Activated CD4-positive, alpha-beta T cell treated with anti-CD3 and anti-CD28 coated beads, Interleukin-2, amount 10 ng/mL, durations not matched to agents 7 days and 5 days (primary cell): ENCODE data around the gene IL2RA. TPM values are rescaled to one million over a fixed set of nuclear protein-coding genes. Genes with fewer than 3 reads are reported as not detected.
A peak's percentile ranks its signal among the peaks of the same experiment; 100 is the strongest.

Experiments used
- CTCF ChIA-PET: fragments of 350-600 bp; sonication (Branson Sonifier 250); formaldehyde crosslinking; loops from one replicate; lab custom pipeline; 2021; ENCODE audit warnings: antibody characterized with exemption; lab: Charles Lee
- POLR2A ChIA-PET: fragments of 350-600 bp; sonication (Branson Sonifier 250); formaldehyde crosslinking; loops from one replicate; lab custom pipeline; 2021; ENCODE audit warnings: antibody characterized with exemption; lab: Charles Lee
- DNase-seq: peaks from one replicate; pipeline ENCODE4 v3.0.0-alpha.2; 2020
- H3K27ac Mint-ChIP-seq: one replicate; pipeline ENCODE4 v1.8.0; 2021; ENCODE audit warnings: mild to moderate bottlenecking, moderate library complexity, mixed read lengths
- H3K27me3 Mint-ChIP-seq: one replicate; pipeline ENCODE4 v1.8.0; 2021; ENCODE audit warnings: mixed read lengths
- H3K36me3 Mint-ChIP-seq: one replicate; pipeline ENCODE4 v1.8.0; 2021; ENCODE audit warnings: low read depth, mixed read lengths
- H3K4me1 Mint-ChIP-seq: one replicate; pipeline ENCODE4 v1.8.0; 2021; ENCODE audit warnings: mixed read lengths
- H3K4me3 Mint-ChIP-seq: one replicate; pipeline ENCODE4 v1.8.0; 2021; ENCODE audit warnings: mild to moderate bottlenecking, moderate library complexity, mixed read lengths
- H3K9me3 Mint-ChIP-seq: one replicate; pipeline ENCODE4 v1.8.0; 2021; ENCODE audit warnings: mixed read lengths
- total RNA-seq, 2 experiments: library from RNA; stranded (reverse); gene quantifications; one replicate each; pipeline ENCODE4 v1.2.3, GENCODE V29; 2021

IL2RA gene
- total RNA-seq, 2 experiments from 2014 or later = 124 to 142 TPM

DNA sequence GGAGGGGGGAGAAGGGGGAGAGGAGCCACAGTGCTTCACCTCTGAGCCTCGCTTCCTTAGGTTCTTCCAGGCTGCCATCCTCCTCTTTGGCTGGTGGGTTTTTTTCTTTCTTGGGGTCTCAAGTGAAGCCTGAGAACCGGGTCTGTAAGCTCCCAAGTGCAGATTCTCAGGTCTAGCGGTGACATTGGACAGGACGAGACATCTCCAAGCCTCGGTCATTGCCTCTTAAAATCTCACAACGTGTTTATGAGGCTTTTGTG is 84.0 kb downstream of the IL2RA start:
- Mint-ChIP-seq H3K9me3 (no peaks in the 10 kb centered on the region), H3K36me3 (peaks cover 5% of the 10 kb centered on the region), H3K27me3 (peaks cover 3% of the 10 kb centered on the region), H3K4me1 (peaks cover 20% of the 10 kb centered on the region), H3K4me3 (peak overlapping the region; percentile 91), H3K27ac (peak overlapping the region; percentile 93)
- POLR2A ChIA-PET = no interaction called here
- CTCF ChIA-PET = interaction anchor here (0.7 to 1.3 kb wide), 3 partner anchors 19 to 355 kb away, joined by 3 to 4 read pairs (median 3); no protein-coding TSS in a partner anchor
- no peak for DNase-seq

DNA sequence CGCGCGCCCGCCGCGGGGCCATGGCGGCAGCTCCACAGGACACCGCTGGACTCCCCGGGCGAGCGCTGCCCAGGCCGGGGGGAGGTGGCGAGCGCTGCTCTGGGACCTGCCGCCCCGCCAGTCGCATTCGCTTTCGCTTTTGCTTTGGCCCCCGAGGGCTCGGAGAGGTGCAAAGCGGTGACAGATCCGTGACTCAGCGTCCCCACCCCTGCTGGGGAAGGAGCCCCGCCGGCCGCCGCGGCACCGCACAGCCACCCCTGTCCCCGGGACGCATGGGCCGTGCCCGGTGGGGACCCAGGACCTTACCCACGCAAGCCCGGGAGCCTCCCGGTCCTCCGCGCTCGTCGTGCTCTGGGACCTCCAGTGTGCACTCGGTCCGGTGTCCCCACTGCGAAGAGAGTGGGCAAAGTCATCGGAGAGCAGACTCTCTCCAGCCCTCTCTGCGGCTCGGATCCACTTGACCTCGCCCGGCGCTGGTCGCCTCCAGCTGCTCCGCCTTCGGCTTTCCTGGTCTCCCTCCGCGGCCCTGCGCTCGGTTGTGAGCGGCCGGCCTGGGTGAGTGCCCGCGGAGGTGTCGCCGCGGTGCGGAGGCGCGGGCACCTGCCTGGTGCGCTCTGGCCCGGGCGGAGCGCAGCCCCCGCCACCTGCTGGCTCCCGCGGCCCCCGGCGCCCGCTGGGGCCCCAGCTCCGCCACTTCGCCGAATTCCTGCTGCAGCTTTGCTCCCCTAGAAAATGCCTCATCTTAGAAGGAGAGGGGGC is 84.5 kb downstream of the IL2RA start, which contains the start of gene IL15RA:
TSS of gene IL15RA (minus strand) at position 73 of the 759 bp plus-strand sequence. CDS start at position 22, 51 bp downstream.
- Mint-ChIP-seq H3K36me3 (peaks cover 5% of the 10 kb centered on the region), H3K9me3 (no peaks in the 10 kb centered on the region), H3K4me1 (peaks cover 25% of the 10 kb centered on the region), H3K4me3 (peak within 1 kb of the TSS; percentile 91), H3K27ac (peak within 1 kb of the TSS; percentile 96), H3K27me3 (peaks cover 3% of the 10 kb centered on the region)
- POLR2A ChIA-PET = no interaction called here
- CTCF ChIA-PET = interaction anchor here (0.7 to 1.9 kb wide), 6 partner anchors 16 to 355 kb away, joined by 3 to 6 read pairs (median 4); no protein-coding TSS in a partner anchor
- DNase-seq = peak; percentile 91

DNA sequence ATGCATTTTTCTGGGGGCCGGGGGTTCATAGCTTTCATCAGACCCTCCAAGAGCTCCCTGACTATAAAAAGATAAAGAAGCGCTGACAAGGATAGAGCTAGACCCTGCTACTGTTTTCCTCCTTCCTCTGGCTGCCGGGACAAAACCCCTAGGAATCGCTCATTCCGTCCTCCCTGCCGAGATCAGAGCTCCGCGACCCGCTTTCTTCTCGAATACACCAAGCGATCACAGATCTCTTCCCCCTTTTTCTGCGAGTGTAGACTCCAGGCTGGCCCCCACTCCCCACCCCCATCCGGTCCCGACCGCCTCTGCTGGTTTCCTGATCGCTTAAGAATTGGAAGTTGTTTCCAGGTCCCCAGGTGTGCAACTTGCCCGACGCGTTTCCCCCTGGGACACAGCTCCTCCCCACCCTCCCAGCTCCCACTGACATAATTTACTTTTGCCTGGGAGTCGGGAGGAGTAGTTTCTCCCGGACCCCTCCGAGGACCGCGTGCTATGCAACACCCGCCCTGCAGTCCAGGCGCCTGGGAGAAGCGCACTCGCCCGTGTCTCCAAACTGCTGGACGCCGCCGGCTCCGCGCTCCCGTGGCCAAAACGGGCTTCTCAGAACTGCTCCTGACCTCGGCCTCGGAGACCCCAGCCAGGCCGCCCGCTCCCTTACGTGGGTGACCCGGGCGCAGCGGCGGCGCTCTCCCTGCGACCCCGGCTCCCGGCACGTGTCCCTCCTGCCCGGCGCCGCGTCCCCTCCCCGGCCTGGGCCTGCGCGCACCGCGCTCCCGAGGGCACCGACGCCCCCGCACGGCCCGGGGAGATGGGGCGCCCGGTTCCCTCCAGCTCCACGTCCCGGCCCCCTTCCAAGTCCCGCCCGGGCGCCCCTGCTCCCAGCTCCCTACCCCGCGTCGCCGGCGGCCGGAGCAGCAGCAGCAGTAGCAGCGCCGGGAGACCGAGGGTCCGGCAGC is 85.4 kb downstream of the IL2RA start:
- peaks cover 6% of the 10 kb centered on the region for H3K36me3 Mint-ChIP-seq
- ChIA-PET POLR2A (interaction anchor here (0.6 kb wide), 1 partner anchor 287 kb away, joined by 4 read pairs; no protein-coding TSS in a partner anchor), CTCF (interaction anchor here (0.7 to 1.9 kb wide), 9 partner anchors 11 to 226 kb away, joined by 3 to 6 read pairs (median 4); partner anchors contain the start of gene PFKFB3)
- H3K9me3 Mint-ChIP-seq = no peaks in the 10 kb centered on the region
- peak overlapping the region; percentile 96 for H3K27ac Mint-ChIP-seq
- H3K27me3 Mint-ChIP-seq = peaks cover 3% of the 10 kb centered on the region
- H3K4me1 Mint-ChIP-seq = peaks cover 30% of the 10 kb centered on the region
- H3K4me3 Mint-ChIP-seq = peak overlapping the region; percentile 91
- DNase-seq = peak; percentile 60

DNA sequence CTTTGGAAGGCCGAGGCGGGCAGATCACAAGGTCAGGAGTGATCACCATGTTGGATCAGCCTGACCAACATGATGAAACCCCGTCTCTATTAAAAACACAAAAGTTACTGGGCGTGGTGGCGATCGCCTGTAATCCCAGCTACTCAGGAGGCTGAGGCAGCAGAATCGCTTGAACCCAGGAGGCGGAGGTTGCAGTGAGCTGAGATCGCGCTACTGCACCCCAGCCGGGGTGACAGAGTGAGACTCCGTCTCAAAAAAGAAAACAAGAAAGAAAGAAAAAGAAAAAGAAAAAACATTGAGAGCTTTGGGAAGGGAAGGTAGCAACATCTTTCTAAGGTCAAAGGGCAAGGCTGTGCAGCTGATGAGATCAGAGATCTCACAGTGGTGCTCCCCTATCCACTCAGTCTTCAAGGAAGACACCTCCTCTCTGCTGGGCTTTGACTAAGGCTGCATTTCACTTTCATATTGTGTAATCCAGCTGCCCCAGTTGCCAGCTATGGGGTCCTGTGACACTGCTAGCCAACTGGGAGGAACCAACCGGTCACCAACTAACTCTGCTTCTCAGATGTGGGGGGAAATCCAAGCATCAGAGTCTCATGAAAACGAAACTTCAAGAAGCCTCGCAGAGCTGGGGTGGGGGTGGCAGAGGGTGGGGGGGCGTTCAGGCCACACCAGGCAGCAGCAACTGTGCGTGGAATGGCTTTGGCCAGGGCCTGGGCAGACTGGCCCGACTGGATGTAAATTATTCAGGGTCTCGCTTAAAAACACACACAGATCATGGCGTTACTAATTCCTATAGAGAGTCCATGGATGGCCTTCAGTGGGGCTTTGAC is 86.3 kb downstream of the IL2RA start:
- H3K27me3 Mint-ChIP-seq = peaks cover 3% of the 10 kb centered on the region

DNA sequence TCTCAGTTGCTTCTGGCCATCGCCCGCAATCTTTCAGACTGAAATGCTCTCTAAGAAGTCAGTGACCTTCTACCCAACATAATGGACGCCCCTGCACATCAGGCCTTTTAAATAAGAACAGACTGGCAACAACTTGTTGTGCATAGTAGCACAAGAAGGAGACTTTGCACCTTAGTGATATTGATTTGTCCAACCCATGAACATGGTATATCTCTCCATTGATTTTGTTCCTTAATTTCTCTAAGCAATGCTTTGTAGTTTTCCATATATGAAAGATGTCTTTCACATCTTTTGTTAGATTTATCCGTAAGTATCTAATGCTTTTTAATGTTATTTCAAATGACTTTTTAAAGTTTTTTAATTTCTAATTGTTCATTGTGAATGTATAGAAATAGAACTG is 89.1 kb downstream of the IL2RA start:
- peaks cover 47% of the 10 kb centered on the region for H3K4me1 Mint-ChIP-seq
- H3K36me3 Mint-ChIP-seq = peaks cover 13% of the 10 kb centered on the region
- CTCF ChIA-PET = no interaction called here
- POLR2A ChIA-PET = no interaction called here
- H3K4me3 Mint-ChIP-seq = no peak overlapping the region
- DNase-seq = no peak
- H3K27ac Mint-ChIP-seq = no peak overlapping the region
- H3K27me3 Mint-ChIP-seq = no peaks in the 10 kb centered on the region
- no peaks in the 10 kb centered on the region for H3K9me3 Mint-ChIP-seq

More for the DNA sequence above, 86.3 kb downstream of the IL2RA start:
- Mint-ChIP-seq H3K4me1 (peaks cover 39% of the 10 kb centered on the region), H3K9me3 (no peaks in the 10 kb centered on the region), H3K27ac (peak overlapping the region; percentile 96), H3K4me3 (peak overlapping the region; percentile 91), H3K36me3 (peaks cover 9% of the 10 kb centered on the region)
- ChIA-PET POLR2A (interaction anchor here (0.6 kb wide), 1 partner anchor 286 kb away, joined by 4 read pairs; no protein-coding TSS in a partner anchor), CTCF (interaction anchor here (0.7 to 1.9 kb wide), 7 partner anchors 10 to 227 kb away, joined by 3 to 6 read pairs (median 4); partner anchors contain the start of gene PFKFB3)
- peak; percentile 71 for DNase-seq

DNA sequence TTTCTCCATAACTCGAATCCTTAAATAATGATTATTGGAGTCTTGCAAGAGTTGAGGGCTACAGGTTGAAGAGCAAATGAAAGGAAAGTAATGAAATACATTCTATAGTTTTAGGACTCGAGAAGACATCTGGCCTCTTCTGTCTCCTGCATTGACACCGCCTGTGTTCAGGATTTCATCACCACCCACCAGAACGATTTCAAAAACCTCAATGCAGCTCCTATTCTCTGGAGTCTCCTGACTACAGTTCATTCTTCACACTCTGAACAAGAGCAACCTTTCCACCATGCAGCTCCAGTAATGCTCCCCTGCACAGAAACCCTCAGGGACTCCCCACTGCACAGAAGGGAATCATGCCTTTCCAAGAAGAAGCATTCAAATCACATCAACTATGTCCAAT is 90.3 kb downstream of the IL2RA start:
- no peak for DNase-seq
- POLR2A ChIA-PET = interaction anchor here (1.0 kb wide), 1 partner anchor 70 kb away, joined by 3 read pairs; no protein-coding TSS in a partner anchor
- Mint-ChIP-seq H3K4me3 (no peak overlapping the region), H3K36me3 (peaks cover 19% of the 10 kb centered on the region), H3K4me1 (peaks cover 47% of the 10 kb centered on the region), H3K27ac (peak overlapping the region; percentile 78), H3K27me3 (no peaks in the 10 kb centered on the region), H3K9me3 (no peaks in the 10 kb centered on the region)
- CTCF ChIA-PET = interaction anchor here (0.7 to 1.4 kb wide), 3 partner anchors 18 to 96 kb away, joined by 3 to 10 read pairs (median 5); no protein-coding TSS in a partner anchor

DNA sequence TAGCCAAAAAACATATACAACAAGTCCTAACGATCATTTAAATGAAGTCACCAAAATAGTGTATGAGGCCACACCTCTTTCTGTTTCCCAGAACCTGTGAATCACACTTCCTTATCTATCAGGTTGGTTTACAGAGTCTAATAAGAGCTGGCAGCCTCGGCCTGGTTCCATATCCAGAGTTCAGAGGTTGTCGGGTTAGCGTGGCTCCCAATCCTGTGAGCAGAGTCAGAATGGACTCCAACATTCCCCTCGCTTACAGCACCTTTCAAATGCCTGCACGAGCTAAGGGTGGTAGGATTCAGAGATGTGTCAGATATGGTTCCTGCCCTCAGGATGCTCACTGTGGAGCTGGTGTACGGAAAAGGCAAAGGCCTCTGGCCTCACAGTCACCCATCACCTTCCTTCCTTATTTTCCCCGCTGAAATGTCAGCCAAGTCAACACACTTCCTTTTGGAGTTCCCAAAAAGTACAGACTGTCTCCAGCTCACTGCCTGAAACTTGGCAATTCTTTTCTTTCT is 90.8 kb downstream of the IL2RA start:
- no peaks in the 10 kb centered on the region for H3K9me3 Mint-ChIP-seq
- peak overlapping the region; percentile 78 for H3K27ac Mint-ChIP-seq
- ChIA-PET POLR2A (interaction anchor here (1.0 kb wide), 1 partner anchor 69 kb away, joined by 3 read pairs; no protein-coding TSS in a partner anchor), CTCF (interaction anchor here (1.3 to 1.4 kb wide), 2 partner anchors 18 to 97 kb away, joined by 5 to 10 read pairs; no protein-coding TSS in a partner anchor)
- DNase-seq = peak; percentile 15
- no peaks in the 10 kb centered on the region for H3K27me3 Mint-ChIP-seq
- H3K4me1 Mint-ChIP-seq = peaks cover 47% of the 10 kb centered on the region
- H3K36me3 Mint-ChIP-seq = peaks cover 17% of the 10 kb centered on the region
- peak overlapping the region; percentile 33 for H3K4me3 Mint-ChIP-seq

DNA sequence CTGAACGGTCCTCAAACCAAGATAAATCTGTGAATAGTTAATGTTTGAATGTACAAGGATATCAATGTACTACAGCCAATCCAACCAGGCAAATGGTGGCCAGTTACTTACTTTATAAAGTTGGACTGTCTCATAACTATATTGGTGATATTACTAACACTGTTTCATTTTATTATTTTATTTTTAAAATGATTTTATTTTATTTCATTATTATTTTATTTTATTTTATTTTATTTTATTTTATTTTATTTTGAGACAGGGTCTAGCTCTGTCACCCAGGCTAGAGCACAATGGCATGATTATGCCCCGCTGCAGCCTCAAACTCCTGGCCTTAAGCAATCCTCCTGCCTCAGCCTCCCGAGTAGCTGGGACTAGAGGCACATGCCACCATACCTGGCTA is 91.6 kb downstream of the IL2RA start:
- Mint-ChIP-seq H3K9me3 (no peaks in the 10 kb centered on the region), H3K27ac (no peak overlapping the region), H3K4me1 (peaks cover 42% of the 10 kb centered on the region), H3K27me3 (no peaks in the 10 kb centered on the region), H3K4me3 (no peak overlapping the region), H3K36me3 (peaks cover 17% of the 10 kb centered on the region)
- ChIA-PET POLR2A (no interaction called here), CTCF (interaction anchor here (0.9 to 1.4 kb wide), 2 partner anchors 11 to 98 kb away, joined by 3 to 5 read pairs; no protein-coding TSS in a partner anchor)
- no peak for DNase-seq

DNA sequence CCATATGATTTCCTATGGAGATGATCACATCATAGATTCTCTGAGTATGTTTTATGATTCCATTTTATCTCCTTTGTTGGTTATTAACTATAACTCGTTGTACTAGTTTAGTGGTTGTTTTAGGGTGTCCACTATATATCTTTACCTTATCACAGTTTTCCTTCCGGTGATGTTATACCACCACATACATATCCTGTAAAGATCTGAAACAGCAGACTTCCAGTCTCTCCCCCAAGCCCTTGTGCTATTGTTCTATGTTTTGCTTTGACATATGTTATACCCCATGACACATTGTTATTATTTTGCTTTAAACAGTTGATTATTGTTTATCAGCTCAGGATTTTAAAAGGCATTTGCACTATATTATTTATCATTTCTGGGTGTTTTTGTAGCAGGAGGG is 92.1 kb downstream of the IL2RA start:
- peaks cover 14% of the 10 kb centered on the region for H3K36me3 Mint-ChIP-seq
- no peaks in the 10 kb centered on the region for H3K27me3 Mint-ChIP-seq
- H3K4me1 Mint-ChIP-seq = peaks cover 37% of the 10 kb centered on the region
- no peaks in the 10 kb centered on the region for H3K9me3 Mint-ChIP-seq
- no peak overlapping the region for H3K4me3 Mint-ChIP-seq
- no peak overlapping the region for H3K27ac Mint-ChIP-seq
- ChIA-PET CTCF (interaction anchor here (0.9 kb wide), 1 partner anchor 11 kb away, joined by 3 read pairs; no protein-coding TSS in a partner anchor), POLR2A (no interaction called here)
- no peak for DNase-seq

DNA sequence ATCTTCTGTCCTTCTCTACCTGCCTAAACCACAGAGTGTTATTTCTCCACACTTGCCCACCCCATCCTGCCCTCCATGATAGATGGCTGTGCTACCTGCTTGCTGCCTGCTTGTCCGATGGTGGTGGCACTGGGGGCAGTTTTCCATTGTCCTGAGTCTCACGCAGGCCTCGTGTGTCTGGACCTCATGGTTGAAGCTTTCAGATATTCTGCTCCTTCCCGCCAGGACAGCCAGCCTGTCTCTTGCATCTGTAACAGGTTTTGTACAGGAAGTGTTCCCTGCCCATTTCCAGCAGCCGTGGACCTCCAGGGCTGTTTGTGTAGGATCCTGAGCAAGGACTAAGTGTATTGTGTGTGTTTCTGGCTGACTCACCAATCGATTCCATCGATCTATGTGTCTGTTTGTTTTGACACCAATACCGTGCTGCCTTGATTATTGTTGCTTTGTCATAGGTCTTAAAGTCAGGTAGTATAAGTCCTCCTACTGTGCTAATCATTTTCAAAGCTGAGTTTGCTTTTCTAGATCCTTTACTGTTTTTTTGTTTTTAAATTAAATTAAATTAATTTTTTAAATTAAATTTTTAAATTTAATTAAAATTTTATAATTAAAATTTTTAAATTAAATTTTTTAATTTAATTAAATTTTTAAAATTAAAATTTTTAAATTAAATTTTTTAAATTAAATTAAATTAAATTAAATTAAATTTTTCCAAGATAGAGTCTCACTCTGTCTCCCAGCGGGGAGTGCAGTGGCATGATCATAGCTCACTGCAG is 93.3 kb downstream of the IL2RA start:
- H3K27ac Mint-ChIP-seq = no peak overlapping the region
- ChIA-PET CTCF (no interaction called here), POLR2A (no interaction called here)
- no peaks in the 10 kb centered on the region for H3K27me3 Mint-ChIP-seq
- peaks cover 35% of the 10 kb centered on the region for H3K4me1 Mint-ChIP-seq
- no peaks in the 10 kb centered on the region for H3K9me3 Mint-ChIP-seq
- peaks cover 14% of the 10 kb centered on the region for H3K36me3 Mint-ChIP-seq
- DNase-seq = no peak
- no peak overlapping the region for H3K4me3 Mint-ChIP-seq
